ENCODE results near the gene JUND. TPM values are rescaled to one million over a fixed set of nuclear protein-coding genes. Genes with fewer than 3 reads are reported as not detected.

Gene JUND
- total RNA-seq, 1 donor from 2014 or later = 176 TPM

GRCh38 chr19:18259893-18260292, 21.5 kb downstream of the JUND start:
- peaks cover 3% of the 10 kb centered on the region for H3K27me3 Mint-ChIP-seq (ENCODE audit: low read depth)
- no peaks in the 10 kb centered on the region for H3K36me3 Mint-ChIP-seq (ENCODE audit: low read depth)
- H3K9me3 Mint-ChIP-seq (ENCODE audit: low read depth) = no peaks in the 10 kb centered on the region
- H3K27ac Mint-ChIP-seq (ENCODE audit: unreplicated experiment) = no peak overlapping the region
- no peak for TF ChIP-seq CTCF (IDR thresholded peaks at IDR 0.05)
- no peaks in the 10 kb centered on the region for H3K4me1 Mint-ChIP-seq (ENCODE audit: low read depth)
- no peak overlapping the region for H3K4me3 Mint-ChIP-seq (ENCODE audit: unreplicated experiment)
- DNase-seq (ENCODE audit: low spot score) = no peak

- peaks cover 9% of the 10 kb centered on the region for H3K27me3 Mint-ChIP-seq (ENCODE audit: low read depth)
- no peaks in the 10 kb centered on the region for H3K9me3 Mint-ChIP-seq (ENCODE audit: low read depth)
- TF ChIP-seq CTCF (IDR thresholded peaks at IDR 0.05) = no peak
- H3K4me3 Mint-ChIP-seq (ENCODE audit: unreplicated experiment) = no peak overlapping the region
- DNase-seq (ENCODE audit: low spot score) = no peak
- no peak overlapping the region for H3K27ac Mint-ChIP-seq (ENCODE audit: unreplicated experiment)
- no peaks in the 10 kb centered on the region for H3K36me3 Mint-ChIP-seq (ENCODE audit: low read depth)
- no peaks in the 10 kb centered on the region for H3K4me1 Mint-ChIP-seq (ENCODE audit: low read depth)
Measured at GRCh38 chr19:18257503-18258470, 23.6 kb downstream of the JUND start.

GRCh38 chr19:18254546-18255503, 26.6 kb downstream of the JUND start:
- TF ChIP-seq CTCF (IDR thresholded peaks at IDR 0.05) = no peak
- H3K4me3 Mint-ChIP-seq (ENCODE audit: unreplicated experiment) = no peak overlapping the region
- peaks cover 12% of the 10 kb centered on the region for H3K27me3 Mint-ChIP-seq (ENCODE audit: low read depth)
- DNase-seq (ENCODE audit: low spot score) = no peak
- H3K27ac Mint-ChIP-seq (ENCODE audit: unreplicated experiment) = no peak overlapping the region
- H3K36me3 Mint-ChIP-seq (ENCODE audit: low read depth) = no peaks in the 10 kb centered on the region
- H3K9me3 Mint-ChIP-seq (ENCODE audit: low read depth) = no peaks in the 10 kb centered on the region
- peaks cover 3% of the 10 kb centered on the region for H3K4me1 Mint-ChIP-seq (ENCODE audit: low read depth)

- Mint-ChIP-seq H3K4me3 (ENCODE audit: unreplicated experiment) (no peak overlapping the region), H3K4me1 (ENCODE audit: low read depth) (peaks cover 3% of the 10 kb centered on the region), H3K27me3 (ENCODE audit: low read depth) (peaks cover 12% of the 10 kb centered on the region), H3K27ac (ENCODE audit: unreplicated experiment) (no peak overlapping the region), H3K9me3 (ENCODE audit: low read depth) (no peaks in the 10 kb centered on the region), H3K36me3 (ENCODE audit: low read depth) (no peaks in the 10 kb centered on the region)
- TF ChIP-seq CTCF (IDR thresholded peaks at IDR 0.05) = no peak
- no peak for DNase-seq (ENCODE audit: low spot score)
Measured at GRCh38 chr19:18253716-18254115, 27.7 kb downstream of the JUND start.

GRCh38 chr19:18253130-18253529, 28.3 kb downstream of the JUND start:
- DNase-seq (ENCODE audit: low spot score) = no peak
- no peaks in the 10 kb centered on the region for H3K9me3 Mint-ChIP-seq (ENCODE audit: low read depth)
- TF ChIP-seq CTCF (IDR thresholded peaks at IDR 0.05) = no peak
- peaks cover 3% of the 10 kb centered on the region for H3K4me1 Mint-ChIP-seq (ENCODE audit: low read depth)
- H3K4me3 Mint-ChIP-seq (ENCODE audit: unreplicated experiment) = no peak overlapping the region
- no peak overlapping the region for H3K27ac Mint-ChIP-seq (ENCODE audit: unreplicated experiment)
- H3K36me3 Mint-ChIP-seq (ENCODE audit: low read depth) = no peaks in the 10 kb centered on the region
- peaks cover 12% of the 10 kb centered on the region for H3K27me3 Mint-ChIP-seq (ENCODE audit: low read depth)

Data from chondrocyte (in vitro differentiated cells).